Measurements from ENCODE around the gene KCNT2. TPM values are rescaled to one million over a fixed set of nuclear protein-coding genes. Genes with fewer than 3 reads are reported as not detected.
"Not testable (repeated sequence)": the region's sequence is repeated elsewhere in the genome, so short reads cannot be mapped to it uniquely, and the experiment has no call there.

The KCNT2 gene
- total and polyA plus RNA-seq, 9 donors, result 5.3 to 34.9 (median 14.1) TPM

DNA sequence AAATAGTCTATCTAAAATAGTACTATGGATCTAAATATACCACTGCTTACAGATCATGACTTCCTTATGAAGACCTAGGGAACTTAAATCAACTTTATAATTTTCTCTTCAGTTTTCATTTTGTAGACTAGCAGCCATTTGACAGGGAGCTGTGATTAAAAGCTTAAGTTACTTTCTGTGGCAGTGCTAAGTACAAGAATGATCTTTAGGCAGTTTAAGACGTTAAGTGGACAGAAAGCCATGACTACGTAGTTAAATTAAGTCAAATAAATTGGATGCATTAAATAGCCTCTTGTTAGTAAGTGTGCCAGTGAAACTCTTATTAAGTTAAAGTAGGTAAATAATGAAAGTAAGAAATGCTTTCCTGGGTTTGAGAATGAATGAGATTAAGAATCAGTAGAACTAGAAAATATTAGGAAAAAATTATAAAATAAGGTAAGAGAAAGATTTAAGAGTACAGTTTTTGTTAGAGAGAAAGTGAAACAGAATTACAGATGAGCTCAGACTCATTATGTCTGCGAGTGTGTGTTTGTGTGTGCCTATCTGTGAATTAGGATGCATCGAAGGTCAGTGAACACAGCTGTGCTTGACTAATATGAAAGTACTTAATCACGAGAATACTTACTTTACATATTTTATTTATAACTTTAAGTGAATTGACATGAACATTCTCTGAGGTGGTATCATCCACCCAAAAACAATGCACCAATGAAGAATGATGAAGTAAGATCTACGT lies 336.9 kb downstream of the KCNT2 start:
- TF ChIP-seq POLR2A (IDR thresholded peaks at IDR 0.05) (no peak), EP300 (IDR thresholded peaks at IDR 0.05) (no peak)
- TF ChIP-seq, protein P1, sequence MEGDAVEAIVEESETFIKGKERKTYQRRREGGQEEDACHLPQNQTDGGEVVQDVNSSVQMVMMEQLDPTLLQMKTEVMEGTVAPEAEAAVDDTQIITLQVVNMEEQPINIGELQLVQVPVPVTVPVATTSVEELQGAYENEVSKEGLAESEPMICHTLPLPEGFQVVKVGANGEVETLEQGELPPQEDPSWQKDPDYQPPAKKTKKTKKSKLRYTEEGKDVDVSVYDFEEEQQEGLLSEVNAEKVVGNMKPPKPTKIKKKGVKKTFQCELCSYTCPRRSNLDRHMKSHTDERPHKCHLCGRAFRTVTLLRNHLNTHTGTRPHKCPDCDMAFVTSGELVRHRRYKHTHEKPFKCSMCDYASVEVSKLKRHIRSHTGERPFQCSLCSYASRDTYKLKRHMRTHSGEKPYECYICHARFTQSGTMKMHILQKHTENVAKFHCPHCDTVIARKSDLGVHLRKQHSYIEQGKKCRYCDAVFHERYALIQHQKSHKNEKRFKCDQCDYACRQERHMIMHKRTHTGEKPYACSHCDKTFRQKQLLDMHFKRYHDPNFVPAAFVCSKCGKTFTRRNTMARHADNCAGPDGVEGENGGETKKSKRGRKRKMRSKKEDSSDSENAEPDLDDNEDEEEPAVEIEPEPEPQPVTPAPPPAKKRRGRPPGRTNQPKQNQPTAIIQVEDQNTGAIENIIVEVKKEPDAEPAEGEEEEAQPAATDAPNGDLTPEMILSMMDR (IDR thresholded peaks at IDR 0.05), result no peak
- intact Hi-C loops (cut with DNase I), result no loop called here
- no peak for DNase-seq
- Histone ChIP-seq H3K36me3 (no peaks in the 10 kb centered on the region), H3K4me1 (ENCODE audit: insufficient read depth) (no peaks in the 10 kb centered on the region), H3K27me3 (peaks cover 3% of the 10 kb centered on the region), H3K9me3 (no peaks in the 10 kb centered on the region), H3K27ac (no peak overlapping the region), H3K4me3 (no peak overlapping the region)
- 50 to 68% (median 53%) methylated on average over 6 of the region's 6 CpGs for WGBS, 3 donors

DNA sequence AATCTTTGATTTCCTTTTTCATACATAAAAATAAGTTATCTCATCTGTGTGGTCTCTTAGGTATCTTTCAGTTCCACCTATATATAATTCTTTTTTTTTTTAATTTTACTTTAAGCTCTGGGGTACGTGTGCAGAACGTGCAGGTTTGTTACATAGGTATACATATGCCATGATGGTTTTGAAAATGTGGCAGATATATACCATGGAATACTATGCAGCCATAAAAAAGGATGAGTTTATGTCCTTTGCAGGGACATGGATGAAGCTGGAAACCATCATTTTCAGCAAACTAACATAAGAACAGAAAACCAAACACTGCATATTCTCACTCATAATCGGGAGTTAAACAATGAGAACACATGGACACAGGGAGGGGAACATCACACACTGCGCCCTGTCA lies 345.2 kb downstream of the KCNT2 start:
- H3K9me3 ChIP-seq; H3K36me3 ChIP-seq; H3K27me3 ChIP-seq; intact Hi-C loops (cut with DNase I); H3K27ac ChIP-seq; H3K4me3 ChIP-seq; DNase-seq; H3K4me1 ChIP-seq (ENCODE audit: insufficient read depth): not testable (repeated sequence)
- WGBS, 3 donors, result 92 to 95% (median 94%) methylated on average over 4 of the region's 4 CpGs

DNA sequence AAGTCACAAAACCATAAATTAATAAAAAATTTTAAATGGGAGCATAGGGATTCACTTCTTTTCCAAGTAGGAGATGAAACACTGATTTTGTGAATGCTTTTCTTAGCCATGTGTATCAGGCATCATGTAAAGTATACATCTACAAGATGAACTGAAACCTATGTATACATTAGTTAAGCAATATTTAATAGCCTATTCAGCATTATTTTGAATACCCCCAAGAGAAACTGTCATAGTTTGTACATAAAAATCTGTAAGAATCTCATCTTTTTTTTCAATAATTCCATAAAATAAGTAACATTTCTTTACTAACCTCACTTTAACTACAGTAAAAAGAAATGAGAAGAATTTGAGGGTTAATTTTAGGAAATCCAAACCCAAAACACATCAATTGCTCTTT lies 348.0 kb downstream of the KCNT2 start:
- Histone ChIP-seq H3K27me3 (no peaks in the 10 kb centered on the region), H3K27ac (no peak overlapping the region), H3K36me3 (no peaks in the 10 kb centered on the region), H3K4me3 (no peak overlapping the region), H3K9me3 (no peaks in the 10 kb centered on the region), H3K4me1 (ENCODE audit: insufficient read depth) (no peaks in the 10 kb centered on the region)
- TF ChIP-seq, protein P1 (IDR thresholded peaks at IDR 0.05), result no peak
- TF ChIP-seq EP300 (IDR thresholded peaks at IDR 0.05) (no peak), POLR2A (IDR thresholded peaks at IDR 0.05) (no peak)
- intact Hi-C loops (cut with DNase I), result no loop called here
- no peak for DNase-seq

GRCh38 chr1:196259316-196259715 lies 348.9 kb downstream of the KCNT2 start:
- WGBS, 3 donors, result 64 to 72% (median 65%) methylated on average over 2 of the region's 2 CpGs
- DNase-seq, result no peak
- intact Hi-C loops (cut with DNase I), result no loop called here

DNA sequence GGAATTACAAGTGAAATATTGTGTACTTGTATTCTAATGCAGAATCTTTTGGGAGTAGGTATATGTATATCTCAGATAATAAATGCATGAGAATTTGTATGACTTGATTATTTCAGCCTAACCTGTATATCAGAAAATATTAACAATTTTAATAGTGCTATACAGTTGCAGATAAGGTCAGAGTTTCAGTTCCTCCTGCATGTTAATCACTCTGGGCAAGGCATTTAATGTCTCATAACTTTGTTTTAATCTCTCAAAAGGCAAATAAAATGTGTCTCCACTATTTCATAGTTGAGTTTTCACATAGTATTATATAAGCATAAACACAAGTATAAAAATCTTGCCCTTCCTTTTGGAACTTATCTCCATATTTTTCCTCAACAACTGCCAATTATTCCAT lies 352.5 kb downstream of the KCNT2 start:
- Histone ChIP-seq H3K4me1 (ENCODE audit: insufficient read depth) (no peaks in the 10 kb centered on the region), H3K27ac (no peak overlapping the region), H3K4me3 (no peak overlapping the region), H3K27me3 (no peaks in the 10 kb centered on the region), H3K36me3 (no peaks in the 10 kb centered on the region), H3K9me3 (no peaks in the 10 kb centered on the region)
- TF ChIP-seq, protein P1 (IDR thresholded peaks at IDR 0.05), result no peak
- TF ChIP-seq EP300 (IDR thresholded peaks at IDR 0.05) (no peak), POLR2A (IDR thresholded peaks at IDR 0.05) (no peak)
- intact Hi-C loops (cut with DNase I), result no loop called here
- DNase-seq, result no peak

More at GRCh38 chr1:196259316-196259715, 348.9 kb downstream of the KCNT2 start:
- no peaks in the 10 kb centered on the region for H3K27me3 ChIP-seq
- no peaks in the 10 kb centered on the region for H3K36me3 ChIP-seq
- TF ChIP-seq, protein P1 (IDR thresholded peaks at IDR 0.05), result no peak
- TF ChIP-seq EP300 (IDR thresholded peaks at IDR 0.05) (no peak), POLR2A (IDR thresholded peaks at IDR 0.05) (no peak)
- H3K4me1 ChIP-seq (ENCODE audit: insufficient read depth), result no peaks in the 10 kb centered on the region
- H3K4me3 ChIP-seq, result no peak overlapping the region
- no peak overlapping the region for H3K27ac ChIP-seq
- no peaks in the 10 kb centered on the region for H3K9me3 ChIP-seq
